A204.1 (cell line): ENCODE data around the gene ITGA11.

Experiments
- FAIRE-seq: peaks from 2 replicates; lab custom pipeline; 2012; peaks lifted over from hg19 to GRCh38; lab: Jason Lieb, UNC

ITGA11 gene, protein sequence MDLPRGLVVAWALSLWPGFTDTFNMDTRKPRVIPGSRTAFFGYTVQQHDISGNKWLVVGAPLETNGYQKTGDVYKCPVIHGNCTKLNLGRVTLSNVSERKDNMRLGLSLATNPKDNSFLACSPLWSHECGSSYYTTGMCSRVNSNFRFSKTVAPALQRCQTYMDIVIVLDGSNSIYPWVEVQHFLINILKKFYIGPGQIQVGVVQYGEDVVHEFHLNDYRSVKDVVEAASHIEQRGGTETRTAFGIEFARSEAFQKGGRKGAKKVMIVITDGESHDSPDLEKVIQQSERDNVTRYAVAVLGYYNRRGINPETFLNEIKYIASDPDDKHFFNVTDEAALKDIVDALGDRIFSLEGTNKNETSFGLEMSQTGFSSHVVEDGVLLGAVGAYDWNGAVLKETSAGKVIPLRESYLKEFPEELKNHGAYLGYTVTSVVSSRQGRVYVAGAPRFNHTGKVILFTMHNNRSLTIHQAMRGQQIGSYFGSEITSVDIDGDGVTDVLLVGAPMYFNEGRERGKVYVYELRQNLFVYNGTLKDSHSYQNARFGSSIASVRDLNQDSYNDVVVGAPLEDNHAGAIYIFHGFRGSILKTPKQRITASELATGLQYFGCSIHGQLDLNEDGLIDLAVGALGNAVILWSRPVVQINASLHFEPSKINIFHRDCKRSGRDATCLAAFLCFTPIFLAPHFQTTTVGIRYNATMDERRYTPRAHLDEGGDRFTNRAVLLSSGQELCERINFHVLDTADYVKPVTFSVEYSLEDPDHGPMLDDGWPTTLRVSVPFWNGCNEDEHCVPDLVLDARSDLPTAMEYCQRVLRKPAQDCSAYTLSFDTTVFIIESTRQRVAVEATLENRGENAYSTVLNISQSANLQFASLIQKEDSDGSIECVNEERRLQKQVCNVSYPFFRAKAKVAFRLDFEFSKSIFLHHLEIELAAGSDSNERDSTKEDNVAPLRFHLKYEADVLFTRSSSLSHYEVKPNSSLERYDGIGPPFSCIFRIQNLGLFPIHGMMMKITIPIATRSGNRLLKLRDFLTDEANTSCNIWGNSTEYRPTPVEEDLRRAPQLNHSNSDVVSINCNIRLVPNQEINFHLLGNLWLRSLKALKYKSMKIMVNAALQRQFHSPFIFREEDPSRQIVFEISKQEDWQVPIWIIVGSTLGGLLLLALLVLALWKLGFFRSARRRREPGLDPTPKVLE

DNA sequence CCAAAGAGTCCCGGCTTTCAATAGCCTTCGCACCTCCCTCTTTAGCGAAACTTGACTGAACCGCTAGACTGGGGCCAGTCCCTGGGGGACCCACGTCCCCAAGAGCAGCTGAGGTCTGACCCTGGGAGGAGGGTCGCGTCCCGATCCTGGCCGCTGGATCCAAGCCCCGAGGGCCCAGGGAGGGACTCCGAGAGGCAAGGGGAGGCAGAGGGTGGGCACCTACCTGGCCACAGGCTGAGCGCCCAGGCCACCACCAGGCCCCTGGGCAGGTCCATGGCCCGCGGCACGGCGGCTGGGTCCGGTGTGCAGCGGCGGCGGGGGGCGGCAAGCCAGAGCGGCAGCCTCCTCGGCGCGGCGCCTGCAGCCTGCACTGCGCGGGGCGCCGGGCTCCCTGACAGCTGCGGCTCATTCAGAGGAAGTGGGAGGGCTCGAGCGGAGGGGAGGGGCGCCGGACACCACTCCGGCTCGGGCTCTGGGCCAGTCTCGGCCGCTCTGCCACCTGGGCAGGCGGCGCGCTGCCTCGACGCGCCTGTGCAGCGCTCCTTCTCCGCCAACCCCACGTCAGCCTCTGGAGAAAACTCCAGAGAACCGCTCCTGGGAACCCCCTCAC is at the start of gene ITGA11:
ITGA11 (minus strand) TSS at position 372 of the 610 bp plus-strand sequence; CDS start at position 275, 97 bp downstream.
- FAIRE-seq, result no peak

DNA sequence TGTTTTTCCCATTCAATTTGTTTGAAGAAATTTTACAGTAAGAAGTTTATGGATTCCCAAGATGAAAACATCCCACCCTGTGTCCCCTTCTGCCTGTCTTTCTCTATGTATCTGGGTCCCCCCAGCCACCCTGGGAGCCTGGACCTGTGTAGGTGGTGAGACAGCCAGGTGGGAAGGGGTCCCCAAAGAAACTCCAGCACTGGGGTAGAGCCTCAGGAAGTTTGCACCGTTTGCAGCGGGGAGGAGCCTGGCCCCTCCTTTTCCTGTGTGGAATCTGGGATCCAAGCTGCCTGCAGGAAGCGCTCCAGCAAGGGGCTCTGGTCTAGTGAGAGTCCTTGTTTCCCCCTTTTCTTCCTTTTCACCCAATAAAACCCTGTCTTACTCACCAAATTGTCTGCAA is 49.4 kb upstream of the ITGA11 start:
- no peak for FAIRE-seq

DNA sequence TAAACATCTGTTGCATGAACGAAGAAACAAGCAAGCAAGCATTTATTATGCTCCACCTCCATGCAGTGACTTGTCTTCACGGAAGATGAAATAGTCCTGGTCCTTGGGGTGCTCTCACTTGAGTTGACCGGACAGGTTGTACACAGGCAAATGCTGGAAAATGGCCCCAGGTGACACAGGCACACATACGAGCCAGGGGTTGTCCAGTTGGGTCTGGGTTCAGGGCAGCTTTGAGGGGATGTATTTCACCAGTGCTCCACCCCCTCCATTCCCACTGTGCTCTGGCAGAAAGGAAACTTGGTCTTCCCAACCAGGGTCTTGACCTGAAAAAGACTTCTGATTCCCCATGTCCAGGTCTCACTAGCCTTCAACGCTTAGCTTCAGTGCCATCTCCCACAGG is 48.3 kb upstream of the ITGA11 start:
- no peak for FAIRE-seq

DNA sequence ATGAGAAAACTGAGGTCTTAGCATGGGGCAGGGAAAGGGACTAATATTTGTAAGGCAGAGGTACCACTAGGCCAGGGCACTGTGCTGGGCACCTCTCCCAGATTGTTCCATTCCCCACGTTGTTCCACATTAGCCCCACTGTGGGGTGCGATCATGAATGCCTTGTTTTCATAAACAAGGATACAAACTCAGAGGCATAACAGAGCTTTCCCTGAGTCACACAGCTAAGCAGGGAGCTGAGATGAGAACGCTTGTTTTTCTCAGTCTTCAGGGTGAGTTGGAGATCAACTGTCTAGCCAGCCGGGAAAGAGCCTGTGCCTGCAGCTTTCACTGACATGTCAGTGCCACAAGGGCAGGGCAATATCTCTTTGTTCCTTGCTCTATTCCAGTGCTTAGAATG is 47.9 kb upstream of the ITGA11 start:
- no peak for FAIRE-seq

DNA sequence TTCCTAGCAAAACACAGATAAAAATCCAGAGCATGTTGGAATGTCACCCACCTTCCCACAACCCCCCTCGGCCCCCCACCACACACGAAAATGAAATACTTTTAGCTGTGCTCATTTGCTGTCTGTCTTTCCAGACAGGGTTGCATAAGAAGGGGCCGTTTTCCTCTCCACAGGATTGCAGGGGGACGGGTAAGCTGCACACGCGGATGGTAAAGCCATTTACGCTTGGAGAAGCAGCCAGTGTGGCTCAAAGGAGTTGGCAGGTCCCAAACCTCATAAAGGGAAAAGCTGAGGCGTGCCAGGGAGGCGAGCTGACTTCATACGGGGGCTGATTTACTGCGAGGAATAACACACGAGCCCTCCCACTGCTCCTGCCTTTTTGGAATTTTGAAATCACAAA is 47.4 kb upstream of the ITGA11 start:
- no peak for FAIRE-seq

DNA sequence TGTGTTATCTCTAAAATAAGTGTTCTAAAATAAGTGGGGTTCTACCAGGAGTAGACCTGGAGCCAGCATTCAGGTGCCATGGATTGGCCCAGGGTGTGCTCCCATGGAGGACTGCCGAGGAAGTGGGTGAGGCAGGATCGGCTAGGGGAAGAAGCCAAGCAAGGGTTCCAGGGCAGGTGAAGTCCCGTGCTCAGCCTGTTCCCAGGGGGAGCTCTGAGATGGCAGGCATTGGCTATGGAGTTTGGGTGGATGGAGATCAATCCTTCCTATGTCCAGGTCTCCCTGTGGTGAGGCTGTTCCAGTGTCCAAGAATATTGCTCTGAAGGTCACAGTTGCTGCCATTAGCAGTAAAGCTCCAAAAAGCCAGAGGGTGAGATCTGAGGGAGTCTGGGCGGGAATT is 46.9 kb upstream of the ITGA11 start:
- no peak for FAIRE-seq

DNA sequence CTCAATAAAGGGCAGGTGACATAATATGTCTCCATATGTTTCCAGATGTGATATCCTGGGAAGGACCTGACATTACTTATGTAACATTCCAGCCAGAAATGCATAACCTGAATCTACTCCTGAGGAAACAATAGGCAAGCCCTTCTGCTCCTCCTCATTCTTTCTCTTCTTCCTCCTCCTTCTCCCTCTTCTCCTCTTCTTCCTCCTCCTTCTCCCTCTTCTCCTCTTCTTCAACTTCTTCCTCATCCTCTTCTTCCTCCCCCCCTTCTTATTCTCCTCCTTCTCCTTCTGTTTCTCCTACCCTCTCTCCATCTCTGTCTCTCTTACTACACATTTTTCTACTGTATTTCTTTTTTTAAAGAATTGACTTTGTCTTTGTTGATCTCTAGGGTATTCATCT is 43.5 kb upstream of the ITGA11 start:
- no peak for FAIRE-seq

DNA sequence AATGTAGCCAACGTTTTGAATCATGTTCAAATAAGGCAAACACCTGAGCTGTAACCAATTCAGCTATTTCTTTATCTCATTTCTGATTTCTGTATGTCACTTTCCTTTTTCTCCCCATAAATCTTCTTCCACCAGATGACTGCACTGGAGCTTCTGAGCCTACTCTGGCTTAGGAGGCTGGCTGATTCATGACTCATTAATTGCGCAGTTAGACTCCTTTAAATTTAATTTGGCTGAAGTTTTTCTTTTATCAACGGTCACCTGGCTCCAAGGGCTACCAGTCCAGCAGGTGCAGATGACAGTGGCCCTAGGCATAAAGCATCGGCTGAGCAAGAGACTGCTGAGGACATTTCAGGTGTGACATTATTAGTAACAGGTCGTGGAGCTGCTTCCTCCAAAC is 39.6 kb upstream of the ITGA11 start:
- FAIRE-seq, result no peak

DNA sequence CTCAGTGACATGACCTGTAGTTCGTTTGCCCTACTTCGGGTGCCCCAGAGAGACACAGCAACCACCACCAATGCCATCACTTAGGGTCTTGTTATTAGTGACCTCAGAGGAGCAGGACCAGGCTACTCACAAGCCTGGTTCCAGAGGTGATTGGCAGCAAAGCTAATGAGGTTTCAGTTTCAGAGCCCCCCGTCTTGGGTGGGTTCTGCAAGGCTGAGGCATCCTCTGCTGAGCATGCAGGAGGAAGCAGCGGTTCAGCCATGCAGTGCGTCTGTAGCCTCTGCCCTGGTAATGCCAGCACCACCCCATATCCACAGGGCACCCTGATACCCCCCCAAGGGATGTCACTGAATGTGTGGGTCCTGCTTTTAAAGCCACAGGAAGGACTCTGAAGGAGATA is 39.0 kb upstream of the ITGA11 start:
- no peak for FAIRE-seq

DNA sequence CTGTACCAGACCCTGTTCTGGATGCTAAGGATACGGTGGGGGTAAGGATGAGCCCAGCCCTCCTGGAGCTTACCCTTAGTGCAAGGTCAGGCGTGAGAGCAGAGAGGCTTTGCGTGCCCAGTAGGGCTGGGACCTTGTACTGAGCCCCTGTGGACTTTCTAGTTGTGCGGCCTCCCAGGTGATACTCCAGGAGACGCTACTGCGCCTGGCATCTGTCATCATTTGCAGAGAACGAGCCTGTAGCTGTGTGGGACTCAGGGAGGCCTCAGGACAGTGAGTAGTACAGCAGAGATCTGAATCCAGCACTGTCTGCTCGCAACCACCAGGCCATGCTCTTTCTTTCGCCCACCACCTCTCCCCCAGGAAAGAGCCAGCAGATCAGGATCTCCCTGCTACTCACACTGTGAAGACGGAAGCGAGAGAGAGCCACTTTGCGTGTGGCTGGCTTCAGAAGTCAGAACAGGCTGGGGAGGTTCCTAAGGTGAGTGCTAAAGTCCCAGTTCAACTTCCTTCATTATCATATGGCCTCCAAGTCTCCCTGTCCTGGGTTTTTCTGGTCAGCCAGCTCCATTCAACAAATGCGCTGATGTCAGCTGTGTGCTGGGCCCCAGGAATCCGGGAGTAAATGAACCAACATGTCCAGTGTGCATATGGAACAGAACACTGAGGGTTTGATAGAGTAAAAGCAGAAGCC is 38.2 kb upstream of the ITGA11 start:
- FAIRE-seq, result no peak

DNA sequence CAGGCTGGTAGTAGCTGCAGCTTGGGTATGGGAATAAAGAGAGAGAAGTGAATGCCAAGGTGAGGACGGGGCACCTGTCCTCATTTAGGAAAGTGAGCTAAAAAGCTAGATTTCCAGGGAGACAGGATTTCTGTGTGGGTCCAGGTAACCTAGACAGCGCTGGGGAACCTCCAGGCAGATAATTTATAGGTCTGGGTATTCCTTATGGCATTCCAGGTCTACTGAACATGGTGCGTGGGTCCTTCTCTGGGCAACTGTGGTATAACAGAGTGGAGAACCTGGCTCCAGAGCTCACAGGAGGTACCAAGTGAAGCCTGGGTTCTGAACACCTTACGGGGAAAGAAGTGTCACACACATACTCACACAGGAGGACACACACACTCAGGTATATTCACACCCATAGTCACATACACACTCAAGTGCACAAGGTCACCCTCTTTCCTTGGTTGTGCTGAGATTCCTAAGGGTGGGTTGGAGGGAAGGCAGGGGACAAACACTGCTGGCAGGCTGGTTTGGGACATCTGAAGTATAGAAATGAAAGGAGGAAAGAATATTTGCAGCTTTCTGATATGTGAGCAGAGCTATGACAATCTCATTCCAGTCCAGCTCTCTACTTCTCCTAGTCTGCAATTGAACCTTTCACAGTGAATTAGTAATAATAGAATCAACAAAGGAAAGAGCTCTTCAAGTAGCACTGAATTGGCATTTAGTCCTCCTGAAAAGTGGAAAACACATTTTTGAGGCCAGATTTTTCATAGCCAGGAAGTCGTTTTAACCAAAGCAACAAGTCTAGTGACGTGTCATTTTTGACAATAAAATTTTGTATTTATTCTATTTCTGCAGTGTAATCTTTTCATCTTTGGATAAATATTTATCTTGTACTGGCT is 37.4 kb upstream of the ITGA11 start:
- FAIRE-seq, result no peak

DNA sequence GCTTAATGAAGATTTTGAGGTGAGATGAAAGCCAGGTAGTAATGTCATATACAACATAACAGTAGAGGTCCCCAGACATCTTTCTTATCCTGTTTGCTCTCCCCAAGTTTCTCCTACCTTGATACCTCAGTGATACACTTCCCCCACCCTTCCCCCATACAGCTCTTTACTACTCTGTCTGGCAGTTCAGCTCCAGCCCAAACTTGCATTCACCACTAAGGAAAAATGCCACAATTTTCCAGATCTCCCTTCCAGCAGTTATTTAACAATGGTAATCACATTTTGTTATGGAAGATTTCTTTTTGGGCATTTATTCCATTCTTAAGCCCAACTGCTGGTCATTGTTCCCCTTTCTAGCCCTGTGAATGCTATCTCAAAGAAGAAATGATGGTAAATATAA is 34.9 kb upstream of the ITGA11 start:
- FAIRE-seq, result no peak

DNA sequence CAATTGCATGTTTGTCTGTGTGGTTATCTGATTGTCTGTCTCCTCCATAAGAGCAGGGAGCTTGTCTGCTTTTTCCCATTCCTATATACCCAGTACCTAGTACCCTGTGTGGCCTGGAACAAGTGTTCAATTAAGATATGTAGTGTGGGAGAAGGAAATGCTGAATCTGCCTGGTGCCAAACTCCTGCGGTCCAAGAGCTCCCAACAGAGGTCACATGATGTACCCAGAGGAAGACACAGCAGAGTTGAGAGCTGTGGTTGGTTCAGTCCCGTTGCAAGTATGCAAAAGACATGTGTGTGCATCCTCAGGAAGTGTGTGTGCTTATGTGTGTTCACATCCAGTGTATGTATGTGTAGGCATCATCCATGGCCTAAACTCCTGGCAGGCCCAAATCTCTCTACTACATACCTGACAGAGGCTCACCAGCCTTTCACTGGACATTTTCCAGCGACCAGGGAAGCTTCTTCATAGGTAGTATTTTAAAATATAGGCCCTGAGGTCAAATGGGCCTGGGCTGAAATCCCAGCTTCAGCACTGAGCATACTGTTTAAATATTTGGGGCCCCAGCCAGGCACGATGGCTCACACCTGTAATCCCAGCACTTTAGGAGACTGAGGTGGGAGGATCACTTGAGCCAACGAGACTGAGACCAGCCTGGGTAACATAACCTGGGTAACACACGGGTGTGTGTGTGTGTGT is 34.0 kb upstream of the ITGA11 start:
- FAIRE-seq, result no peak

DNA sequence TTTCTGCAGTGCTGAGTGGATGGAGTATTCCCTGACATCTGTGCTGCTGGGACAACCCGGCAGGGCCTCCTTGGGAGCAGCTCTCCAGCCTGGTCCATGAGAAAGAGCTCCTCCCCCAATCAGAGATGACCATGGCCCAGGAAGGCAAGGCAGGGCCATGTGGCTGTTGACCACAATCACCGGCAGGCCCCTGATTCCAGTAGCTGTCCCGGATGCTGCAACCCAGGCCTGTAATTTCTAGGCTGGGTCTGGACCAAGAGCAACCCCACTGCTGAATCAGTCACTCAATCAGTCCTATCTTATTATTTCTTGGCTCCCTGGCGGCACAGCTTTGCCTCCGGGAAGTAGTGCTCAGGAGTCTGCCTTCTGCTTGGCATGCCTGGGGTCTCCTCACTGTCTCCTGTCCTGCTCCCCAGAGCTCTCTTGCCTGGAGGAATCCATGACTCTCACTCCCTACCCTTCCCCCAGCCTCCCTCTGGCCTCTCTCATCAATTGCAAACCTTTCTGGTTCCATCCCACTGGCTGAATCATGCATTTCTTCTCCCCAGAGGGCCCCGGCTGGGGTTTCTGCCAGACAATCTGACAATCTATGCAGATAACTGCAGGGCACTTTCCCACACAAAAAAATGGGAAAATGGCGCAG is 32.6 kb upstream of the ITGA11 start:
- no peak for FAIRE-seq

DNA sequence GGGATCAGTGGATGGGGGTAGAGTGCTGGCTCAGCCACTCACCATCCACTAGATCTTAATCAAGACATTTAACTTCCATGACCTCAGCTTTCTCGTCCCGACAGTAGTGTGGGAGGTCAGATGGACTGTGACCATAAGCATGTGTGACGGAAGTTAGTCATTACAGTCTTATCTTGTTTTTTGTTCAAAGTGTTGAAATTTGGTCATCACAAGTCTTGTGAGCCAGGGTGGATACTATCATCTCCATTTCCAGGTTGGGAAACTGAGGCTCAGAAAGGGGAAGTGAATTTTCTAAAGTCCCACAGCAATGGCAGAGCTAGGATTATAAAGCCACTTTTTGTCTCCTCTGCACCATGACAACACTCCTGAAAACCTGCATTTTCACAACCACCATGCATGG is 32.0 kb upstream of the ITGA11 start:
- FAIRE-seq, result no peak

DNA sequence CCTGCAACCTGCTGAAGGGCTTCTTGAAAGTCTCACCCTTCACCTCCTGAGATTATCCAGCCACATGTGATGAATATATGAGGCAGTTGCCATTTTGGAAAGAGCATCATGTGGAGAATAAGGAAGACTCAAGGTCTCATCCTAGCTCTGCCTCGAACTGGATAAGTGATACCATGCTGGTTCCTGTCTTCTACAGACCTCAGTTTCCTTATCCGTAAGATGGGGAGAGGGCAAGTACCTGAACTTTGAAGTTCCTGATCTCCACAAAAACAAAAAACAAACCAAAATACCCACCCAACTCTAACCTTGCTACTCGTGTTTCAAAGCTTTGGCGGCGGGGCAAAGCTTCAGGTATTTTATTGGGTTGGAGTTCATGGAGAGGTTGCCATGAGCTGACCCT is 31.5 kb upstream of the ITGA11 start:
- FAIRE-seq, result no peak

DNA sequence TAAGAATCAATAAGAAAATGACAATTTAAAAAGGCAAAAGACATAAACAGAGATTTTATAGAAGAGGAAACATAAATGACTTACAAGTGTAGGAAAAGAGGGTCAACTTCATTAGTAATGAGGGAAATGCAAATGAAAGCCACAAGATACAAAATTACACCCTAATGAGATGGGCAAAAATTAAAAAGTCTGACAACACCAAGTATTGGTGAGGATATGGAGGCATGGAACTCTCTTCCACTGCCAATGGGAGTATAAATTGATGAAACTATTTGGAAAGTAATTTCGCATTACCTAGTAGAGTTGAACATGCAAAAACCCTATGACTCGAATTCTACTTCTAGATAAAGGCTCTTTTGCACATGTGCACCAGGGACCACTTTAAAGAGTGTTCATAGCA is 28.2 kb upstream of the ITGA11 start:
- no peak for FAIRE-seq

DNA sequence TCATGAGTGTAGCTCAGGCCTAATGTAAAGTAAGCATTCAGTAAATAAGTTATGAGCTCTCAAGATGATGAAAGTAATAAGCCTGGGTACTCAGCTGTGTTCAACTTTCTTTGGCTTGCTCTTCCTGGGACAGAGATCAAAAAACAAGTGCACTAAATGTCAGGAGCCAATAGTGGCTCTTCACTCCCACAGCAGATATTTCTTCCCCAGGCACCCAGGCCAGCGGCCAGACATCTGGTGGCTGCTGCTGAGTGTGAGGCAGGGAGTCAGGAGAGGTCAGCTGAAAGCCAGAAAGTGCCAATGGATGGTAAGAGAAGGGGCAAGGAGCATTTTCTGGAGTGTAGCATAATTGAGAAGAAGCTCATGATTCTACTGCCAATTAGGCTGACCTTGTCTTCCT is 18.2 kb upstream of the ITGA11 start:
- FAIRE-seq, result no peak

DNA sequence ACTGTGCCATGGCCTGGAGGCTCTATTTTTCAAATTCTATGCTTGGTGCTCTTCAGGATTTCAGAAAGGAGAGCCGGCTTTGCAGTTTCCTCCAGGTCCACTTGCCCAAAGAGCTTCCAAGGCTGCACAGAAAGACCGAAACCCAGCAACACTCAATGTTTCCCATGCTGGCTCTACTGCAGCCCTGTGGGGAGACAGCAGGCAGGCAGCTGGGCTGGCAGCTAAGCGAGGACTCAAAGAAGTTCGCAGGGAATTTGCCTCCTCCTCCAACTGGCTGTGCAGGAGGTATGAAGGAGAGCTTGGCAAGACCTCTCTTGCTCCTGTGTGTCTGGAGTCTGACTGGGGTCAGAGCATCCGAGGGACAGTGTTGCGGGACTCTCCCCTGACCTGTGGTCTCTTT is 17.4 kb upstream of the ITGA11 start:
- FAIRE-seq, result no peak
